Neural crest cell (in vitro differentiated cells): ENCODE measurements around the gene CKAP2. TPM values are rescaled to one million over a fixed set of nuclear protein-coding genes. Genes with fewer than 3 reads are reported as not detected.
"Not testable (repeated sequence)": the region's sequence is repeated elsewhere in the genome, so short reads cannot be mapped to it uniquely, and the experiment has no call there.

Experiments used
- DNase-seq: peaks from one replicate; pipeline ENCODE4 v3.0.0; 2021; ENCODE audit warnings: low read depth, mixed read lengths, low spot score
- H3K27ac Mint-ChIP-seq: one replicate; pipeline ENCODE4 v1.8.0; 2021; ENCODE audit warnings: mild to moderate bottlenecking, mixed read lengths; ENCODE audit not compliant: unreplicated experiment
- H3K27me3 Mint-ChIP-seq: 2 replicates; pipeline ENCODE4 v1.8.0; 2021; ENCODE audit warnings: low read depth, mild to moderate bottlenecking, mixed read lengths
- H3K36me3 Mint-ChIP-seq: 2 replicates; pipeline ENCODE4 v1.8.0; 2021; ENCODE audit warnings: low read depth, mild to moderate bottlenecking, mixed read lengths
- H3K4me1 Mint-ChIP-seq: 2 replicates; pipeline ENCODE4 v1.8.0; 2021; ENCODE audit warnings: mixed read lengths
- H3K4me3 Mint-ChIP-seq: one replicate; pipeline ENCODE4 v1.8.0; 2021; ENCODE audit warnings: mild to moderate bottlenecking, mixed read lengths
- H3K9me3 Mint-ChIP-seq: 2 replicates; pipeline ENCODE4 v1.8.0; 2021; ENCODE audit warnings: mixed read lengths
- long read RNA-seq: library from polyadenylated mRNA; unstranded; transcript quantifications from one replicate; pipeline ENCODE4 v2.0.0, GENCODE V29; 2020
- total RNA-seq: library from RNA; stranded (reverse); gene quantifications from 2 replicates; pipeline ENCODE4 v1.2.1, GENCODE V29; 2021
- TF ChIP-seq, protein P1 (sequence below): fragments of 200-600 bp; sonication (generic); conservative IDR thresholded peaks from 2 replicates; pipeline ENCODE4 v1.5.0; 2021; ENCODE audit warnings: antibody characterized with exemption, mild to moderate bottlenecking

Gene CKAP2, protein sequence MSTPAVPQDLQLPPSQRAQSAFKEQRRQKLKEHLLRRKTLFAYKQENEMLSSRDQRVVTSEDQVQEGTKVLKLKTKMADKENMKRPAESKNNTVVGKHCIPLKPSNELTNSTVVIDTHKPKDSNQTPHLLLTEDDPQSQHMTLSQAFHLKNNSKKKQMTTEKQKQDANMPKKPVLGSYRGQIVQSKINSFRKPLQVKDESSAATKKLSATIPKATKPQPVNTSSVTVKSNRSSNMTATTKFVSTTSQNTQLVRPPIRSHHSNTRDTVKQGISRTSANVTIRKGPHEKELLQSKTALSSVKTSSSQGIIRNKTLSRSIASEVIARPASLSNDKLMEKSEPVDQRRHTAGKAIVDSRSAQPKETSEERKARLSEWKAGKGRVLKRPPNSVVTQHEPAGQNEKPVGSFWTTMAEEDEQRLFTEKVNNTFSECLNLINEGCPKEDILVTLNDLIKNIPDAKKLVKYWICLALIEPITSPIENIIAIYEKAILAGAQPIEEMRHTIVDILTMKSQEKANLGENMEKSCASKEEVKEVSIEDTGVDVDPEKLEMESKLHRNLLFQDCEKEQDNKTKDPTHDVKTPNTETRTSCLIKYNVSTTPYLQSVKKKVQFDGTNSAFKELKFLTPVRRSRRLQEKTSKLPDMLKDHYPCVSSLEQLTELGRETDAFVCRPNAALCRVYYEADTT
- total RNA-seq = 119 and 127 TPM in 2 replicates
- long read RNA-seq, transcript CKAP2-203 (9 exons, 3,629 nt) = minor isoform, 15 of 134 reads
- long read RNA-seq, transcript CKAP2-204 (2 exons, 798 nt) = minor isoform, 7 of 134 reads
- long read RNA-seq, transcript CKAP2-201 (9 exons, 3,375 nt) = major isoform, 39 of 134 reads
- long read RNA-seq, partial matches to known transcripts = 59 of 134 reads
- long read RNA-seq, other reads (novel, unspliced or antisense) = 11 of 134 reads

DNA sequence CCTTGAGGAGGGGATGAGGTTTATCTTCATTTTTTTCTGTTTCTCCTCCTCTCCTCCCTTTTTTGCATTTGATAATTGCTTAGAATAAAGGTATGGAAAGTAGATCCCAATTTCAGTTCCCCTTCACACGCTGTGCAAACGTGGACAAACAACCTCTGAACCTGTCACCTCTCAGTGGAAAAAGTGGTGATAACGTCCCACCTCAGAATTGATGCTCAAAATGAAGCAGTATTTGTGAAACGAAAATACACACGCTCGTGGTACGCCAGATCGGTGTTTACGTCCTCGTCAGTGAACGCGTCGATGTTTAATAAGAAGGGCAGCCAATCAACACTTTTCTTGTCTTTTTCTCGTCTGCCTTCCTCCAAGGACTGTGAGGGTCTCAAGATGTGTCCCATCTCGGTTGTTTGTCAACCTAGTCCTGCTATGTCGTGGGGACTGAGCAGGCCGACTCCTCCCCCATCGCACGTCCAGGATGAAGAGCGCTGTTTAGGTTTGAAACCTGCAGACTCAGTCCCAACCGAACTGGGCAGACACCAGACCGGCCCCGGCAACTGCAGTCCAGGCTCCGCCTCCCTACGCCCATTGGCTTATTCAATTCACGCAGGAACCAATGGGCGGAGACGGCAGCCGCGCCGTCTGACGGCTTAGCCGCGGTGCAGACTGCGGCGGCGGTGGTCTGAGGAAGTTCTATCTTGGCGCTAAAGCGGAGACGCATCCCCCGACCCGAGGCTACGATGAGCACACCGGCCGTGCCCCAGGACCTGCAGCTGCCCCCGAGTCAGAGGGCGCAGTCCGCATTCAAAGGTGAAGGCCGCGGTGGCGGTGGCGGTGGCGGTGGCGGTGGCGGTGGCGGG, at the start of gene CKAP2:
CKAP2 (plus strand) TSS at position 659 of the 857 bp plus-strand sequence; CDS start at position 738, 79 bp downstream.
- Mint-ChIP-seq H3K27ac (peak within 1 kb of the TSS; percentile 97), H3K36me3 (peaks cover 8% of the 10 kb centered on the region), H3K9me3 (no peaks in the 10 kb centered on the region), H3K4me3 (peak within 1 kb of the TSS; percentile 98), H3K27me3 (no peaks in the 10 kb centered on the region), H3K4me1 (peaks cover 52% of the 10 kb centered on the region)
- DNase-seq = peak; percentile 89
- TF ChIP-seq, protein P1, sequence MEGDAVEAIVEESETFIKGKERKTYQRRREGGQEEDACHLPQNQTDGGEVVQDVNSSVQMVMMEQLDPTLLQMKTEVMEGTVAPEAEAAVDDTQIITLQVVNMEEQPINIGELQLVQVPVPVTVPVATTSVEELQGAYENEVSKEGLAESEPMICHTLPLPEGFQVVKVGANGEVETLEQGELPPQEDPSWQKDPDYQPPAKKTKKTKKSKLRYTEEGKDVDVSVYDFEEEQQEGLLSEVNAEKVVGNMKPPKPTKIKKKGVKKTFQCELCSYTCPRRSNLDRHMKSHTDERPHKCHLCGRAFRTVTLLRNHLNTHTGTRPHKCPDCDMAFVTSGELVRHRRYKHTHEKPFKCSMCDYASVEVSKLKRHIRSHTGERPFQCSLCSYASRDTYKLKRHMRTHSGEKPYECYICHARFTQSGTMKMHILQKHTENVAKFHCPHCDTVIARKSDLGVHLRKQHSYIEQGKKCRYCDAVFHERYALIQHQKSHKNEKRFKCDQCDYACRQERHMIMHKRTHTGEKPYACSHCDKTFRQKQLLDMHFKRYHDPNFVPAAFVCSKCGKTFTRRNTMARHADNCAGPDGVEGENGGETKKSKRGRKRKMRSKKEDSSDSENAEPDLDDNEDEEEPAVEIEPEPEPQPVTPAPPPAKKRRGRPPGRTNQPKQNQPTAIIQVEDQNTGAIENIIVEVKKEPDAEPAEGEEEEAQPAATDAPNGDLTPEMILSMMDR = no peak

DNA sequence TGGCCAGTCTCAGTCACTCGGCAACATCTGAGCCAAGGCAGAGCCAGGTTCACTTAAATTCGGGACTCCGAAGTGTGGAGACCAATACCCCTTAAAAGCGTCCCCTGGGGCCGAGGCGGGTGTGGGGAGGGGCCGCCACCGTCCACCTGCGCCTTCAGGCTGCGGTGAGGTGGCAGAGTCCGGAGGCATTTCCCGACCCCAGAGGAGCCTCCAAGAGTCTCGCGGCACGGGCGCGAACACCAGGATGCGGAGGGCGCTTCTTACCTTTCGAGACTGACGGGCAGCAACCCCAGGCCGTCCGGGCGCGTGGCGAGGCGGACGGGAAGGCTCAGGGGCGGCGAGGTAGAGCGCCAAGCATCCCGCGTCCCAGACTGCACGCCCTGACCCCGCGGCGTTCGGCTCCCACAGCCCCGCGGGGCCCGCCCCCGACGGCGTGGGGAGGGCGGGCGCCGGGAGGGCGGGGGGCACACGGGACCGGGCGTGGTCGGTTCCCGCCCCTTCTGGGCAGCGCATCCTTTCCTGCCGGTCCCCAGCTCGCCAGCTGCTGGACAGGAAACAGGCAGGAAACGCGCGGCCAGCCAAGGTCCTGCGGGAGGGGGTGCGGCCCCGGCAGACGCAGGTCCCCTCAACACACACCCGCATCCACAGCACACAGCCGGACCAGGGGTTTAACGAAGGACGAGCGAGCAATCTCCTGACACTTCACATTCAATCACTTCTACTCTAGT, 49.3 kb upstream of the CKAP2 start, which contains the start of gene THSD1:
THSD1 (minus strand) TSS at position 406 of the 728 bp plus-strand sequence. CDS start 3,572 bp downstream, outside the sequence.
- peak within 1 kb of the TSS; percentile 59 for H3K4me3 Mint-ChIP-seq
- peaks cover 15% of the 10 kb centered on the region for H3K36me3 Mint-ChIP-seq
- DNase-seq = no peak
- no peaks in the 10 kb centered on the region for H3K9me3 Mint-ChIP-seq
- H3K4me1 Mint-ChIP-seq = peaks cover 17% of the 10 kb centered on the region
- no peak within 1 kb of the TSS for H3K27ac Mint-ChIP-seq
- peaks cover 40% of the 10 kb centered on the region for H3K27me3 Mint-ChIP-seq
- TF ChIP-seq, protein P1 = no peak

DNA sequence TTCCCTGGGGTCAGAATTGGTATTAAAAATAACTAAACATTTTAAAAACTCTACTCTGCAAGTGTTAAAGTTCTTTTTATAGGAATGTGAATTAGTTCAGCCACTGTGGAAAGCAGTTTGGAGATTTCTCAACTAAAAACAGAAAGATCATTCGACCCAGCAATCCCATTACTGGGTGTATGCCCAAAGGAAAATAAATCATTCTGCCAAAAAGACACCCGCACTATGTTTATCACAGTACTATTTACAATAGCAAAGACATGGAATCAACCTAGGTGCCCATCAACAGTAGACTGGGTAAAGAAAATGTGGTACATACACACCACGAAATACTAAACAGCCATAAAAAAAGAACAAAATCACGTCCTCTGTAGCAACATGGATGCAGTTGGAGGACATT, 48.6 kb upstream of the CKAP2 start:
- Mint-ChIP-seq H3K4me1 (peaks cover 17% of the 10 kb centered on the region), H3K9me3 (no peaks in the 10 kb centered on the region), H3K27ac (no peak overlapping the region), H3K27me3 (peaks cover 40% of the 10 kb centered on the region), H3K36me3 (peaks cover 19% of the 10 kb centered on the region), H3K4me3 (peak overlapping the region; percentile 56)
- TF ChIP-seq, protein P1 = no peak
- no peak for DNase-seq

DNA sequence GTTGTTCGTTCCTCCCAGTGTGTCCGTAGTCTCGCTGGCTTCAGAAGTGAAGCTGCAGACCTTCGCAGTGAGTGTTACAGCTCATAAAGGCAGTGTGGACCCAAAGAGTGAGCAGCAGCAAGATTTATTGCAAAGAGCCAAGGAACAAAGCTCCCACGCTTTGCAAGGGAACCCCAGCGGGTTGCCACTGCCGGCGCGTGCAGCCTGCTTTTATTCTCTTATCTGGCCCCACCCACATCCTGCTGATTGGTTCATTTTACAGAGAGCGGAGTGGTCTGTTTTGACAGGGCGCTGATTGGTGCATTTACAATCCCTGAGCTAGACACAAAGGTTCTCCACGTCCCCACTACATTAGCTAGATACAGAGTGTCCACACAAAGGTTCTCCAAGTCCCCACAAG, 47.8 kb upstream of the CKAP2 start:
- peaks cover 17% of the 10 kb centered on the region for H3K4me1 Mint-ChIP-seq
- not testable (repeated sequence) for H3K27ac Mint-ChIP-seq, DNase-seq, H3K9me3 Mint-ChIP-seq
- H3K4me3 Mint-ChIP-seq = peak overlapping the region; percentile 50
- H3K36me3 Mint-ChIP-seq = peaks cover 20% of the 10 kb centered on the region
- peaks cover 40% of the 10 kb centered on the region for H3K27me3 Mint-ChIP-seq

DNA sequence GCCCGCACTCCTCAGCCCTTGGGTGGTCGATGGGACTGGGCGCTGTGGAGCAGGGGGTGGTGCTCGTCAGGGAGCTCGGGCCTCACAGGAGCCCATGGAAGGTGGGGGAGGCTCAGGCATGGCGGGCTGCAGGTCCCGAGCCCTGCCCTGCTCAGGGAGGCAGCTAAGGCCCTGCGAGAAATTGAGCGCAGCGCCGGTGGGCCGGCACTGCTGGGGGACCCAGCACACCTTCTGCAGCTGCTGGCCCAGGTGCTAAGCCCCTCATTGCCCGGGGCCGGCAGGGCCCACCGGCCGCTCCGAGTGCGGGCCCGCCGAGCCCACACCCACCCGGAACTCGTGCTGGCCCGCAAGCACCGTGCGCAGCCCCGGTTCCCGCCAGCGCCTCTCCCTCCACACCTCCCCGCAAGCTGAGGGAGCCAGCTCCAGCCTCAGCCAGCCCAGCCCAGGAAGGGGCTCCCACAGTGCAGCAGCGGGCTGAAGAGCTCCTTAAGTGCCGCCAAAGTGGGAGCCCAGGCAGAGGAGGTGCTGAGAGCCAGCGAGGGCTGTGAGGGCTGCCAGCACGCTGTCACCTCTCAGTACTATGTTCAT, 47.1 kb upstream of the CKAP2 start:
- not testable (repeated sequence) for H3K4me3 Mint-ChIP-seq, H3K9me3 Mint-ChIP-seq, DNase-seq, H3K27ac Mint-ChIP-seq
- peaks cover 20% of the 10 kb centered on the region for H3K36me3 Mint-ChIP-seq
- peaks cover 38% of the 10 kb centered on the region for H3K27me3 Mint-ChIP-seq
- H3K4me1 Mint-ChIP-seq = peaks cover 17% of the 10 kb centered on the region
